GM19467 (cell line): ENCODE measurements around the gene ALKBH4.
"Not testable (repeated sequence)": the region's sequence is repeated elsewhere in the genome, so short reads cannot be mapped to it uniquely, and the experiment has no call there.

Experiments used
- ATAC-seq: cut with Tn5 transposase; IDR thresholded peaks from one replicate; pipeline ENCODE4 v1.9.1; 2021; ENCODE audit warnings: mild to moderate bottlenecking, moderate library complexity; ENCODE audit not compliant: unreplicated experiment

The ALKBH4 gene, protein sequence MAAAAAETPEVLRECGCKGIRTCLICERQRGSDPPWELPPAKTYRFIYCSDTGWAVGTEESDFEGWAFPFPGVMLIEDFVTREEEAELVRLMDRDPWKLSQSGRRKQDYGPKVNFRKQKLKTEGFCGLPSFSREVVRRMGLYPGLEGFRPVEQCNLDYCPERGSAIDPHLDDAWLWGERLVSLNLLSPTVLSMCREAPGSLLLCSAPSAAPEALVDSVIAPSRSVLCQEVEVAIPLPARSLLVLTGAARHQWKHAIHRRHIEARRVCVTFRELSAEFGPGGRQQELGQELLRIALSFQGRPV

DNA sequence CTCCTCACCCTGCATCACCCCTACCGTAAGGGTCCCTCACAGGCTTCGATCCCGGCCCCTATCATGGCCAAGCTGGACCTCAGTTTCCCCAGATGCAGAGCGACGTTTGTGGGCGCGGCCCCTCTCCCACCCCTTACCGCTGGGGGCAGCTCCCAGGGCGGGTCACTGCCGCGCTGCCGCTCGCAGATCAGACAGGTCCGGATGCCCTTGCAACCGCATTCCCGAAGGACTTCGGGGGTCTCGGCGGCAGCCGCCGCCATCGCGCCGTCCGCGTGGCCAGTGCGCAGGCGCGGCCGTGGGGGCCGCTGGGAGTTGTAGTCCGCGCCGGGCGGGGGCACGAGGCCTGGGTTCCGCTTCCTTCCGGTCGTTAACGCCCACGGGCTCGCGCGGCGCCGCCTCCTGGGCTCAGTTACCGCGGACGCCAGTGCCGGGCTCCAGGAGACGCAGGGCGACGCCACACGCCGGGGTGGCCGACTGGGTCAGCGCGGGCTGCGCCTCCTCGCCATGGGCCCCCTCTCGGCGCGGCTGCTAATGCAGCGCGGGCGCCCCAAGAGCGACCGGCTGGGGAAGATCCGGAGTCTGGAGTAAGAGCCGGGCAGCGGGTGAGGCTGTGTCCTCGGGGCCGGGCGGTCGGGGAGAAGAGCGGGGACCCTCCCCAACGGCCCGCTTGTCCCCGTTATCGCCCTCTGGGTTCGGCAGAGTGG is at the start of gene ALKBH4, which contains the start of gene LRWD1:
ALKBH4 (minus strand) TSS at position 287 of the 704 bp plus-strand sequence; CDS start at position 260, 27 bp downstream.
LRWD1 (plus strand) TSS at position 408 of the 704 bp plus-strand sequence; CDS start at position 505, 97 bp downstream.
- peak; percentile 84 for ATAC-seq

DNA sequence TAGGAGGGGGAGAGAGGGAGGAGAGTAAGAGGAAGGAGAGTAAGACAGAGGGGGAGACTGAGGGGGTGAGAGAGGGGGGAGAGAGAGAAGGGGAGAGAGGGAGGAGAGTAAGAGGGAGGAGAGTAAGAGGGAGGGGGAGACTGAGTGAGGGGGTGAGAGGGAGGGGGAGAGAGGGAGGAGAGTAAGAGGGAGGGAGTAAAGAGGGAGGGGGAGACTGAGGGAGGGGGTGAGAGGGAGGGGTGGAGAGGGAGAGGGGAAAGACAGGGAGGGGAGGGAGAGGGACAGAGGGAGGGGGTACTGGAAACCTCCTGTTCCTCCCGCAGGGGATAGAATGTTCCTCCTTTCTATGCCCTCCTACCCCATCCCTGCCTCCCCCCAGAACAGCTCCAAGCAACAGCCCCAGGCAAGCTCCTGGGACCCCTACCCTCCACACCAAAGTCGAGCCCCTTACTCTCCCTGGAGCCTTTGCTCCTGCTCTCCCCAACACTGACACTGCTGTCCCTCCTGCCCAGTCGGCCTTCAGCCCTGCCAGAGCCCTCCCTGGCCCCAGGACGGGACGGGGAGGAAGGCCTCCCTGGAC is 48.1 kb upstream of the ALKBH4 start:
- not testable (repeated sequence) for ATAC-seq

DNA sequence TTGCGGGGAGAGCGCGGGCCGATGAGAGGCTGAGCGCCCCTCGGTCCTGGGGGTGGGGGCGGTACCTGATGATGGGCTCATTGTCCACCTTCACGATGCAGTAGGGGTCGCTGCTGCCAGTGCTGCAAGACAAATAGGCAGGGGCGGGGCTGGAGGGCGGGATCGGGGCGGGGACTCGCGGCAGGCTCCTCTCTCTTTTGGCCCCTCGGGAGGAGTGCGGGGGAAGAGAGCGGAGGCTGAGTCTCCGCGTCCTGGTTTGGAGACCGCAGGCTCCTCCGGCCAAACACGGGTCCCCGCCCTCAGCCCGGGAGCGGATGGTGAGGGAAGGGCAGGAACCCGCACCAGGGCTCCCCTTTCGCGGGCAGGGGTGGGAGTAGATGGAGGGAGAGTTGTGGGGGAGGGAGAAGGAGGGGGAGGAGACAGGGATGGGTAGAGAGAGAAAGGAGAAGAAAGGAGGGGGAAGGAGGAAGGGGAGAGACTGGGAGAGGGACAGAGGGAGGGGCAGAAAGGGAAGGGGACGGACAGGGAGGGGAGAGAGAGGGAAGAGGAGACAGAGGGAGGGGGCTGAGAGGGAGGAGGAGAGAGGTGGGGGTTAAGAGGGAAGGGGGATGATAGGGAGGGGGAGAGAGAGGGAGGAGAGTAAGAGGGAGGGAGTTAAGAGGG is 47.3 kb upstream of the ALKBH4 start:
- peak; percentile 32 for ATAC-seq

DNA sequence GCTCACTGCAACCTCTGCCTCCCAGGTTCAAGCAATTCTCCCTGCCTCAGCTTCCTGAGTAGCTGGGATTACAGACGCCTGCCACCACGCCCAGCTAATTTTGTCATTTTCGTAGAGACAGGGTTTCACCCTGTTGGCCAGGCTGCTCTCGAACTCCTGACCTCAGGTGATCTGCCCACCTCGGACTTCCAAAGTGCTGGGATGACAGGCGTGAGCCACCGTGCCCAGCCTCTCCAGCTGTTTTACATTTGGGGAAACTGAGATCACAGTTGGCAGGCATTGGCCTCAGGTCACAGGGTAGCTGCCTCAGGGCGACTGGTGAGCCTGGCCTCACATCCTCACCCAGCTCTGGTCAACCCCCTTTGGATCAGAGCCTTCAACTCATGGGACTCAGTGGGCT is 45.9 kb upstream of the ALKBH4 start:
- ATAC-seq, result not testable (repeated sequence)

DNA sequence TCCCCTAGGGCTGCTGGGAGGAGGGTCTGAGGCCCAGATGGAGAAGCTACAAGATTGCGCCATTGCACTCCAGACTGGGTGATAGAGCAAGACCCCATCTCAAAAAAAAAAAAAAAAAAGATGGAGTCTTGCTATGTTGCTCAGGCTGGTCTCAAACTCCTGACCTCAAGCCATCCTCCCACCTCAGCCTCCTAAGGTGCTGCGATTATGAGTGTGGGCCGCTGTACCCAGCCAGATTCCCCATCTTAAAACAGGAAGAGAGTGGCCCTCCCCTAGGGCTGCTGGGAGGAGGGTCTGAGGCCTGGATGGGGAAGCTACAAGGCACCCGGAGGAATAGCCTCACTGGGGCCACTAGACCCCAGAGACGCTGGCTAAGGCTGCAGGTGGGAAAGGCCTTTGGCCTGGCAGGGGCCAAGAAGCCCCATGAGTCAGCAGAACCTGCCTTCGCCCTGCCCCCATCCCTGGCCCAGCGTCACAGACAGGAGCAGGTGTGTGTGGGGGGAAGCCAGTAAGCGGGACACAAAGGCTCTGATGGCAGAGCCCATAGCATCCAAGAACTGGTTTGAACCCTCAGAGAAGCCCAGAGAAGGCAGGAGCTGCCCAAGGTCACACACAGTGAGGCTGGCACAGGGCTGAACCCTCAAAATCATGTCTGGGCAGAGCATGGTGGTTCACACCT is 42.9 kb upstream of the ALKBH4 start:
- ATAC-seq, result not testable (repeated sequence)

DNA sequence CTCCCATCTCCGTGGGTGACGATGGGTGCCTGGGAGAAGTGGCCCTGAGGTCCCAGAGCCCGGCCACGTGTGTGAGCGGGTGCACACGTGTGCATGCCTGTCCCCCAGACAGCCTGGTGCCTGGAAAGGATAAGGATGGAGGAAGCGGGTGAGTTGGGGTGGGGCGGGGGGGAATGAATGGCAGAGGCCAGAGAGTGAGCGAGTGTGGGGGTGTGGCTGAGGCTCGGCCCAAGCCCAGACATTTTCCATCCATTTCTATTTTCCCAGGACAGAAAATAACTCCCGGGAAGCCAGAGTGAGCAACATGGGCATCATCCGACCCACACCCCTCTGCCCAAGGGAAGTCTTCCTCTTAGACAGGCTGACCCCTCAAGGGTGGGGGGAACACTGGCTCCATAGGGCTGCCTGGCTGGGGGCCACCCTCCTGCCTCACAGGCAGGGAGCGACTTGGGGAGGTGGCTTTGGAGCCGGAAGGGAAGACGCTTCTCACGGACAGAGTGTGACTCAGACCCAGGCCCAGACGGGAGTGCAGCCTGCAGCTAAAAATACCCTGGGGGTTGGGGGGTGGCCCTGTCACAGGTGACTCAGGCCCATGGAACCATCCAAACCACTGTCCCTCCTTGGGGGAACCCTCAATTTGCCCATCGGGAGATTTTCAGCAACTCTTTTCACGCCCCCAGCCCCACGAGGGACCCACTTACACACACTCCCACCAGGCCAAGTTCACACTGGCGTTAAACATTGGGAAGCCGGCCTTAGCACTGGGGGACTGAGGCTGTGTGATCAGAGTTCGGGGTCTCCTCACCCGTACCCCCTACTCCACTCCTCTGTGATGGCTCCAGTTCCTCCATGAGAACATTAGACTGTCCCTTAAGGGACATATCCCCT is 40.9 kb upstream of the ALKBH4 start:
- not testable (repeated sequence) for ATAC-seq

DNA sequence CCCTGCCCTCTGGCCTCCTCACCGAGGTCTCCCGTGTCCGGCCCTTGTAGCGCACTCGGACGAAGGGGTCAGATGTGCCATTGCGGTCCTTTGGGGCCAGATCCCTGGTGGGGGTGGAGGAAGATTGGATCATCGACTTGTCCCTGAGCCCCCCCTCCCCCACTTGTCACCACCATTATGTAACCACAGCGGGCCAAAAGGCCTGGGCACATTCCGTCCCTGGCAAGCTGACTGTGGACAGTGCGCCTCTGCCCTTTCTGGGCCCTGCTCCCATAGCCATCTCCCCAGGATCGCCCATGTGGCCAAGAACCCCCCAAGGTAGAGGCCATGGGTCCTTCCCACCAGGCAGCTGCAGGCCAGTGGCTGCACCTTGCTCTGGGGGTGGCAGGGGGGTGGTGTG is 38.5 kb upstream of the ALKBH4 start:
- ATAC-seq, result not testable (repeated sequence)

DNA sequence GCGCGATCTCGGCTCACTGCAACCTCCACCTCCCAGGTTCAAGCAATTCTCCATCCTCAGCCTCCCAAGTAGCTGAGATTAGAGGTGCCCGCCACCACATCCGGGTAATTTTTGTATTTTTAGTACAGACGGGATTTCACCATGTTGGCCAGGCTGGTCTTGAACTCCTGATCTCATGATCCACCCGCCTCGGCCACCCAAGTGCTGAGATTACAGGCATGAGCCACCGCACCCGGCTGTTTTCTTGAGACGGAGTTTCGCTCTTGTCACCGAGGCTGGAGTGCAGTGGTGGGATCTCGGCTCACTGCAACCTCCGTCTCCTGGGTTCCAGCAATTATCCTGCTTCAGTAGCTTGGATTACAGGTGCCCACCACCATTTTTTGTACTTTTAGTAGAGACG is 33.7 kb upstream of the ALKBH4 start:
- not testable (repeated sequence) for ATAC-seq

DNA sequence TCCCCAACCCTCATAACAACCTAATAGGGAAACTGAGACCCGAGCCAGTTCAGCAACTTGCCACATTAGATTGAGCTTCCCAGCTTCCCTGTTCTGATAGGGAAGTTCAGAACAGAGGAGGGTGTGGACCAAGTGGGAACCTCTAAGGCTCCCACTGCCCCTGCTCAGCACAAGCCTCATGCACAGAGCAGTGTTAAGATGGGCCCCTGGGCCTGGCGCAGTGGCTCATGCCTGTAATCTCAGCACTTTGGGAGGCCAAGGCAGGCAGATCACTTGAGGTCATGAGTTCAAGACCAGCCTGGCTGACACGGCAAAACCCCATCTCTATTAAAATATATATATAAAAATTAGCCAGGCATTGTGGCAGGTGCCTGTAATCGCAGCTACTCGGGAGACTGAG is 32.6 kb upstream of the ALKBH4 start:
- ATAC-seq, result not testable (repeated sequence)

DNA sequence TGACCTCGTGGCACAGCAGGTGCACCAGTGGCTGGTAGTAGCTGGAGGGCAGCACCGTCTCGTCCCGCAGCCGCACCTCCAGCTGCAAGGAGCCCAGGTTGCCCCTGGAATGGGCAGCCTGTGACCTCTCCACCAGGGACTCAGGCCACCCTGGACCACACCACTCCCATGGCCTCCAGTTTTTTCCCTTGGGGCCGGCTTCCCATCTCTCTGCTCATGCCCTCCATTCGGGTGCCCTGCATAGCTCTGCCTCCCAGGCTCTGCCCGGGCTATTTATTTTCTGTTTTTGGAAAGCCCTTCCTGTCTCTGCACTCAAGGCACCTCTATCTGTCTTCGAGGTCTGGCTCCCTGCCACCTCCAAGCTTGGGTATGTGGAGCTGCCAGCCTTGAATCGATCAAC is 32.2 kb upstream of the ALKBH4 start:
- ATAC-seq, result not testable (repeated sequence)

DNA sequence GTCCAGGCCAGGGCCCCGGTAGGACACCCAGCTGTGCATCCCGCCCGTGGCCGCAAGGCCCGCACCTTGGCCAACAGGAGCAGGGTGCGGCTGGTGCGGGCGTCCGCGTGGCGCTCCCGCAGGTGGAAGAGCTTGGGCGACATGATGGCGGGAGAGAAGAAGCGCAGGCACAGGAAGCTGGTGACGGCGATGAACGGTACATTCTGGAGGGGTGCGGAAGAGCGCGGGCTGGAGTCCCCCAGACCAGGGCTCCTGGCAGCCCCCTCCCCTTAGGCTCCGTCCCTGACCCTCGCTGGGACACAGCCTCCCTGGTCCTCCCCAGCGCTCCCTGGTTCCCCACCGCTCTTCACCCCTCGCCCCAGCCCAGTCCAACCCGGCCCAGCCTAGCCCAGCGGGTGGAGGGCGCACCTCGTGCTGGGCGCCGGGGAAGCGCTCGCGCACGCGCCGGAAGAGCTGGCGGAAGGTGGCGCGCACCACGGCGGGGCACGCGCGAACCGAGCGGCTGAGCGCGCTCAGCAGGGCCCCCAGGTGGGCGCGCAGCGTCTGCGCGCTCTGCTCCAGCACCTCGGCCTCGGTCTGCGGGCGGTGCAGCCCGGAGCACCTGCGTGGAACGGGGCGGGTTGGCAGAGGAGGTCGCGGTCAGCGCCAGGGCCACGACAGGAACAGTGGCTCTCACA is 29.9 kb upstream of the ALKBH4 start:
- ATAC-seq, result peak; percentile 66

DNA sequence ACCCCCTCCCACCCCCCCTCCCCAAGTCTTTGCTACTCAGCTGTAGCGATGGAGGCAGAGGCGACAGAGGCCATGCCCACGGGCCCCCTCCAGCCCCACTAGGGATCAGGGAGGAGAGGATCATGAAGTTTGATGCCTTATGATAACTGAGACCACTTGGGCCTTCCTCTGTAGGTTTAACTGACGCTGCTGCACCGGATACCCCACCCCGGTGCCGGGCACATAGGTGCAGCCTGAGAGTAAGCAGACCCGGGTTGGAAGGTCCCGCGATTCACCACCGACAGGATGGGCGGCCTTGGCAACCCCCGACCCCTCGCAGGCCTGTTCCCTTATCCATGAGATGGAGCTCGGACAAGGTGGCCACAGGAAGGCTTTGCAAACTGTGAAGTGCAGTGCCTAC is 29.4 kb upstream of the ALKBH4 start:
- ATAC-seq, result not testable (repeated sequence)

DNA sequence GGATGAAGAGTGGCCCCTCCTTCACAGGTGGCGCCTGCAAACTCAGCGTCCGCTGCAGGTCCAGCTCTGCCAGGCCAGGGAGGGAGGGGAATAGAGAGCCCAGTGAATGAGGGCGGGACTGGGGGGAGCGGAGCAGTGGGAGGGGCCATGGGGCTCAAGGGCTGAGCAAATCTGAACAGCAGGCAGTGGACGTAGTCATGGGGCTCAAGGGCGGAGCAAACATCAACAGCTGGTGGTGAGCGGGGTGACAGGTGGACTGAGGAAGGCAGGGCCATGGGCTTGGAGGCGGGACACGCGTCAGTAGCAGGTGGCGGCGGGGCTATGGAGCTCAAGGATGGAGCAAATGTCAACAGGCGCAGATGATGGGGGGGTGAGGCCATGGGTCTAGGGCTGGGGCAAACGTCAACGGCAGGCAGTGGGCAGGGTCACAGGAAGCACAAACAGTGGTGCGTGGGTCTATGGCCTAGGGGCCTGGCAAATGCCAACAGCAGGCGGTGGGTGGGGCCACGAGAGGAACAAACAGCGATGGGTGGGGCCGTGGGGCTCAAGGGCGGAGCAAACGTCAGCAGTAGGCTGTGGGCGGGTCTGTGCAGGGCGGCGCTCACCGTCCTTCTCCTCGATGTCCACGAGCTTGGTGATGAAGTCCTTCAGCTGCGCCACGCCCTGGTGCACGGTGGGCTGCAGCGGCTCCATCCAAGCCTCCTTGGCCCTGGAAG is 28.7 kb upstream of the ALKBH4 start:
- peak; percentile 42 for ATAC-seq

DNA sequence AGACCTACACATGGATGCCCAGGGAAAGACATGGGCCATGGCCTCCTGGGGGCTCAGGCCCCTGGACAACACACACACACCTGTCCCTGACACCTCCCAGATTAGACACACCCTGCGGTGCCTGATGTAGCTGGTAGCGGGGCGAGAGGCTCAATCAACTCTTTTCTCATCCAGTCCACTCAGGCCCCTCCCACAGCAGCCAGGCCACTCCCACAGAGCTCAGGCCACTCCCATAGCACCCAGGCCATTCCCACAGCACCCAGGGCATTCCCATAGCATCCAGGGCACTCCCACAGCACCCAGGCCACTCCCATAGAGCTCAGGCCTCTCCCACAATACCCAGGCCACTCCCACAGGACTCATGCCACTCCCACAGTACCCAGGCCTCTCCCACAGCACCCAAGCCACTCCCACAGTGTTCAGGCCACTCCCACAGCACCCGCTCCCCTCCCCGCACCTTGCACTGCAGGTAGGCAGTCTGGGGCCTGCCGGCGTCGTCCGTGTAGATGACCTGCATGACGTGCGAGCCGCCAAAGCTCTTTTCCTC is 25.9 kb upstream of the ALKBH4 start:
- ATAC-seq, result peak; percentile 29

DNA sequence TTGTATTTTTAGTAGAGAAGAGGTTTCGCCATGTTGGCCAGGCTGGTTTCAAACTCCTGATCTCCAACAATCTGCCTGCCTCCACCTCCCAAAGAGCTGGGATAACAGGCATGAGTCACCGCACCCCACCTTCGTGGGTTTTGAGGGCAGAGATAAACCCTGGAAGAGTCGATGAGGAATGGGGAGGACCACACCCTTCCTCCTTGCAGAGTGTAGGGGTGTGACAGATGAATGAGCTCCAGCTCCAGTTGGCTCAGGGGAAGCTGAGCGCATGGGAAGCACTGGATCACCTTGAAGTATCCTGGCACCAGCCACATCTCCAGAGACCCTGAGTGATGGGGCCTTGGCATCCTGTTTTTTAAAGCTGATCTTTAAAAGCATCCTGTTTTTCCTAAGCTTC is 19.7 kb upstream of the ALKBH4 start:
- not testable (repeated sequence) for ATAC-seq

DNA sequence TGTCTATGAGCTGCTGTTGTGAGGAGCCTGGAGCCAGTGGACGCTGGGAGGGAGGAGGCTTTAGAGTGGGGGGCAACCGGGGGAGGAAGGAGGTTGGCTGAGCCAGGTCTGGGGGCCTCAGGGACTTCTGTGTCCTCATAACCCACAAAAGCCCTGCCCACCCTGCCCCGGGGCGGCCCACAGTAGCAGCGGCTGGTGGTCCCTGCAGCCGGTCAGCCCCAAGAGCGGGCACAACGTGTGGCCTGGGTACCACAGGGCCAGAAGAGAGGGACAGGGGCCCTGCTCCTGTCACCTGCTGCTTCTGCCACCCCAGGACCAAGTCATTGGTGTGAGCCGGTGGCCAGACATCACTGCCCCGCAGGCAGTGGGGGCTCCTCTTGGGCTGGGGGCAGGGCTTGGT is 17.3 kb upstream of the ALKBH4 start:
- not testable (repeated sequence) for ATAC-seq

DNA sequence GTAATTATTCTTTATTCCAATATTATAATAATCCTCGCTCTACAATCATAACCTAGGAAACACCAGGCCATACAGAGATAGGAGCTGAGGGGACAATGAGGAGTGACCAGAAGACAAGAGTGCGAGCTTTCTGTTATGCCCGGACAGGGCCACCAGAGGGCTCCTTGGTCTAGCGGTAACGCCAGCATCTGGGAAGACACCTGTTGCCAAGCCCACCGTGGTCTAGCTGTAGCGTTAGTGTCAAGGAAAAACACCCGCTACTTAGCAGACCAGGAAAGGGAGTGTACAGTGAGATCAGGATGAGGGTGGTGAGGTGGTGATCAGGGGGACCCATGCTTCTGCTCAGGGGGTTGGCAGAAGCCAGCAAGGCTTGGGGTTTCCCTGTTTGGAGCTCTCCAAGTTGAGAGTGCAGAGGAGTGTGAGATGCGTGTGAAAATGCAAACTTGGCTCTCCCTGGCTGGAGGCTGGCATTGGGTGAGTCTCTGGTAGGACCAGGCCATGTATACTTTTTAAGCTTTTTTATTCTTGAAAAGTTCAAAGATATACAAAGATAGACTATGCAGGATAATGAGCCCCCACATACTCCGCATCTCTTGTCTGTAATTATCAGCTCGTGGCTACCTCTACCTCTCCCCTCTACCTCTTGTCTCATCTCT is 15.4 kb upstream of the ALKBH4 start:
- not testable (repeated sequence) for ATAC-seq

DNA sequence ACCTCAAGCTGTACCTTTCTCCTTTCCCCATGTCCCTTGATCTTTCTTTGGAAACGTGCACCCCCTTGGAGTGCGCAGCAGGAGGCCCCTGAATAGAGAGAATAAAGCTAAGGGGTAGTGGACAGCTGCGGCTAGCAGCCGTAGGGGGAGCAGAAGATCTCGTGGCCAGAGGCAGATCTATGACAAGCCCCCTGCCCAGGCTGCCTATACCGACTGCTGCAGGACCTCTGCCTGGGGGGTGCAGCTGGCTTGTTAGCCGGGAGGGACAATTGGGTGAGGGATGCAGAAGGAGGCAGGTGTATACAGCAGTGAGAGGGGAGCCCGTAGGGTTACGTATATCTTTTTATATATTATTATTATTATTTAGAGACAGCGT is 14.5 kb upstream of the ALKBH4 start:
- not testable (repeated sequence) for ATAC-seq
